Stomach smooth muscle (tissue), 2 donors: ENCODE data around the gene KIF1A.

Experiments
- H3K27ac ChIP-seq: one replicate; pipeline ENCODE4 v1.7.0; 2013; ENCODE audit warnings: mild to moderate bottlenecking, low read length, inconsistent platforms
- H3K27me3 ChIP-seq, 2 donors: one replicate each; pipeline ENCODE4 v1.7.0; 2013; ENCODE audit warnings: low read length in 2 of 2; ENCODE audit not compliant: insufficient read depth in 2 of 2, control insufficient read depth in 1 of 2
- H3K36me3 ChIP-seq, 2 donors: one replicate each; pipeline ENCODE4 v1.7.0; 2013; ENCODE audit warnings: low read length in 2 of 2; ENCODE audit not compliant: control insufficient read depth in 2 of 2, insufficient read depth in 2 of 2
- H3K4me1 ChIP-seq: one replicate; pipeline ENCODE4 v1.7.0; 2013; ENCODE audit warnings: low read length; ENCODE audit not compliant: control insufficient read depth, insufficient read depth
- H3K4me3 ChIP-seq, 2 donors: one replicate each; pipeline ENCODE4 v1.7.0; 2013; ENCODE audit warnings: low read length in 2 of 2
- H3K9ac ChIP-seq, 2 donors: one replicate each; pipeline ENCODE4 v1.7.0; 2013; ENCODE audit warnings: low read length in 2 of 2, mild to moderate bottlenecking in 1 of 2
- H3K9me3 ChIP-seq, 2 donors: one replicate each; pipeline ENCODE4 v1.7.0; 2013; ENCODE audit warnings: low read length in 2 of 2; ENCODE audit not compliant: control insufficient read depth in 2 of 2
- donor health status: healthy.
- donor health status: Pancreatic carcinoma.

KIF1A gene

DNA sequence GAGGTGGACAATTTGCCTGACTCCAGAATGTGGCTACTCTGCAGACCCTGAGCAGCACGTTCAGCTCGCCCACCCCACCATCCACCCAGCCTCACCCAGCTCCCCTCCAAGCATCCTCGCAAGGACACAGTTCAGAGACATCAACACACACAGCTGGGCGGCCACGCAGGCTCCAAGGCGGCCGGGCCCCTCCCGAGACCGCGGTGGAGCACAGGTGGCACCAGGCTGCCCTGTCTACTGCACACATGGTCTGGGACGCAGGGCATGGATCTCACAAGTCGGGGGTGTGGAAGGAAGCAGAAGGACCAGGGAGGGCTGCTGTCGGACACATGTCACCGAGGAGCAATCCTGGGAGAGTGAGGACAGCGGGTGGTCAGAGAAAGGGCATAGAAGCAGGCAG lies 92.1 kb downstream of the KIF1A start:
- Histone ChIP-seq H3K9me3 (no peaks in the 10 kb centered on the region), H3K4me1 (peaks cover 3% of the 10 kb centered on the region), H3K4me3 (no peak overlapping the region), H3K27ac (no peak overlapping the region), H3K9ac (no peak overlapping the region), H3K36me3 (no peaks in the 10 kb centered on the region), H3K27me3 (peaks cover 9 to 14% of the 10 kb centered on the region in 2 donors)

DNA sequence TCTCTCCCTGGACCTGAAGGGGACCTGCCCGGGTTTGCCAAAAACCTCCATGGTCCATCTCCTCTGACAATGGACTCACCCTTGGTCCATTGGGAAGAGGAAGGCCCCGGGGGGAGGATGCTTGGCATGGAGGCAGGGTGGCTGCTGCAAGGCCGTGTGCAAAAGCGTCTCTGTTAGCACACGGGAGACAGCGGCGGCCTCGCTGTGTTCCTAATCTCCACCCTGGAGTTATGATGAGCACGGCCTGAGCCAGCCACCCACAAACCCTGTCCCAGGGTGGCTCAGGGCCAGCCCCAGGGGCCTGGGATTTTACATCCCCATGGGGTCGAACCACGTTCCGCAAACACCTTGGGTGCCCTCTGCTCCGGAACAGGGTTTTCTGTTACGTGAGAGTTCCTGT lies 92.6 kb downstream of the KIF1A start:
- Histone ChIP-seq H3K36me3 (no peaks in the 10 kb centered on the region), H3K27ac (no peak overlapping the region), H3K9ac (no peak overlapping the region), H3K9me3 (no peaks in the 10 kb centered on the region), H3K27me3 (peaks cover 9 to 14% of the 10 kb centered on the region in 2 donors), H3K4me3 (no peak overlapping the region), H3K4me1 (peaks cover 3% of the 10 kb centered on the region)

DNA sequence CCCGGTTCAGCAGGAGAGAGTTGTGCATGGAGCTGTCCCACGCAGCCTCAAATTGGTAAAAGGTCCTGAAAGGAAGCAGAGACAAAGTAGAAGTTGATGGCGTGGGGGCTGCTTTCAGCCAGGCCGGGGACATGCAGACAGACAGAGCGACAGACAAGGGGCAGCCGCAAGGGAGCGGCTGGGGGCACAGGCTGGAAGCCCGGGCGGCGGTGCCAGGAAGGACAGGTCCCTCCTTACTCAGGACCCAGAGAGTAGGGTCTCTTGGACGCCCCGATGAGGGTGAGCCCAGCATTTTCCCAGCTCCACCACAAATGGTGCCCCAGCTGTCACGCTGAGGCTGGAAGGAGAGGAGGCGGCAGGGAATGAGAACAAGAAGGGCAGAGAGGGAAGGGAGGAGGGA lies 93.1 kb downstream of the KIF1A start:
- Histone ChIP-seq H3K27me3 (peaks cover 9 to 14% of the 10 kb centered on the region in 2 donors), H3K9me3 (no peaks in the 10 kb centered on the region), H3K36me3 (no peaks in the 10 kb centered on the region), H3K9ac (no peak overlapping the region), H3K4me3 (no peak overlapping the region), H3K4me1 (peaks cover 3% of the 10 kb centered on the region), H3K27ac (no peak overlapping the region)

DNA sequence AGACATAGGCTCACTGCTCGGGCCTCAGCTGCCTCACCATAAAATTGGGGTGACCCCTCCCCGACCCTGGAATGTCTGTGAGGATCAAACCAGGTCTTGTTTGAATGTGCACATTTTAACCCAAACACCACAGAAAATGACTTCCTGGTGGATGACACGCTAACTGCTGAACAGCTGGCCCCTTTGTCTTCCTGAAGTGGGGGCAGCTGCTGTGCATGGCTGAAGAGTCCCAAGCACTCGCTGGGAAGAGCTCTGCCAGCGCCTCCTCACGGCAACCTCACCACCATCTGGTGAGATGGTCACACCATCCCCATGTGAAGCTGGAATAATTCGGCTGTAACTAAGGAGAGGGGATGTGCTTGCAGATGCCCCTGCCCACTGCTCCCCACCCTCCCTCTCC lies 94.3 kb downstream of the KIF1A start:
- Histone ChIP-seq H3K4me3 (no peak overlapping the region), H3K27ac (no peak overlapping the region), H3K36me3 (no peaks in the 10 kb centered on the region), H3K9ac (no peak overlapping the region), H3K9me3 (no peaks in the 10 kb centered on the region), H3K4me1 (peaks cover under 1% of the 10 kb centered on the region), H3K27me3 (peaks cover 3 to 10% of the 10 kb centered on the region in 2 donors)

GRCh38 chr2:240725266-240725665 lies 94.8 kb downstream of the KIF1A start:
- H3K36me3 ChIP-seq, result no peaks in the 10 kb centered on the region
- H3K27me3 ChIP-seq, result peaks cover 0 to 7% of the 10 kb centered on the region in 2 donors

DNA sequence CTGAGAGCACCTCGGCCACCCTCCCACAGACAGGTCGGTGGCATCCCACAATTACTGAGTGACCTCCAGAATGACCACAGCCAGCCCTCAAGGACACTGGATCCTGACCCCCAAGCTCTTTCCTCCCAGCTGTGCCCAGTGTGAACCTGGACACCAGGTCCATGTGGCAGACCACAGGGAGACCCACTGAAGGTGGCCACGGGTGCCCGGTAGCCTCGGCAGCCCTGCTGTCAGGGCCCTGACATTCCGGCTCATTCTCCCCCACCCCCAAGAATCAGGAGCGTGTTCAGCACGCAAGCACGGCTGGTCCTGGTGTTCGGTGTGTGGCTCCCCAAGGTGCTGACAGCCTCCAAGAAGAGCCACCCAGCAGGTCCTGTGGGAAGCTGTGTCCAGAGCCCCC lies 95.6 kb downstream of the KIF1A start:
- Histone ChIP-seq H3K36me3 (no peaks in the 10 kb centered on the region), H3K9ac (no peak overlapping the region), H3K4me1 (no peaks in the 10 kb centered on the region), H3K27me3 (peaks cover 0 to 2% of the 10 kb centered on the region in 2 donors), H3K9me3 (no peaks in the 10 kb centered on the region), H3K27ac (no peak overlapping the region), H3K4me3 (no peak overlapping the region)

More at GRCh38 chr2:240725266-240725665, 94.8 kb downstream of the KIF1A start:
- no peak overlapping the region for H3K4me3 ChIP-seq
- H3K9ac ChIP-seq, result no peak overlapping the region
- H3K9me3 ChIP-seq, result no peaks in the 10 kb centered on the region
- no peak overlapping the region for H3K27ac ChIP-seq
- H3K4me1 ChIP-seq, result no peaks in the 10 kb centered on the region

DNA sequence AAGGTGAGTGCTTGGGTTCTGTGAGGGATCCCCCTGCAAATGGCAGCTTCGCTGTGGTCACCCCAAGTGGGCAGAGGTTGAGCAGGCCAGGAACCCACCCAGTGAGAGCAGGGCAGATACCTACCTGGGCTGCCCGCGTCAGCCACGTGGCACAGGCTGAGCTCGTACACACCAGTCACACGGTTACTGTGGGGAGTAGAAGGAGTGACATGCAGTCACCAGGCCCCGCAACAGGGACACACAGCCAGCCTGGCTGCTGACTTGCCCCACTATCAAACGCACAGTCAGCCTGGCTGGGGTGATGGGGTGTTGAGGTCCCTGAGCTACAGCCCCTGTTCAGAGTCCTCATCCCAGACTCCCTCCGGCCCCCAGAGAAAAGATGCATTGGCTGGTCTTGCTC lies 96.2 kb downstream of the KIF1A start:
- H3K27ac ChIP-seq, result no peak overlapping the region
- no peaks in the 10 kb centered on the region for H3K9me3 ChIP-seq
- no peaks in the 10 kb centered on the region for H3K4me1 ChIP-seq
- H3K36me3 ChIP-seq, result no peaks in the 10 kb centered on the region
- H3K9ac ChIP-seq, result no peak overlapping the region
- H3K4me3 ChIP-seq, result no peak overlapping the region
- H3K27me3 ChIP-seq, result peaks cover 0 to under 1% of the 10 kb centered on the region in 2 donors

GRCh38 chr2:240722796-240723735 lies 97.0 kb downstream of the KIF1A start:
- Histone ChIP-seq H3K4me3 (no peak overlapping the region), H3K9ac (no peak overlapping the region), H3K9me3 (no peaks in the 10 kb centered on the region), H3K4me1 (no peaks in the 10 kb centered on the region), H3K27me3 (no peaks in the 10 kb centered on the region), H3K36me3 (no peaks in the 10 kb centered on the region), H3K27ac (no peak overlapping the region)

GRCh38 chr2:240722376-240722775 lies 97.6 kb downstream of the KIF1A start:
- no peaks in the 10 kb centered on the region for H3K27me3 ChIP-seq
- no peaks in the 10 kb centered on the region for H3K36me3 ChIP-seq
- no peaks in the 10 kb centered on the region for H3K9me3 ChIP-seq
- no peak overlapping the region for H3K4me3 ChIP-seq
- H3K9ac ChIP-seq, result no peak overlapping the region
- no peak overlapping the region for H3K27ac ChIP-seq
- H3K4me1 ChIP-seq, result no peaks in the 10 kb centered on the region

DNA sequence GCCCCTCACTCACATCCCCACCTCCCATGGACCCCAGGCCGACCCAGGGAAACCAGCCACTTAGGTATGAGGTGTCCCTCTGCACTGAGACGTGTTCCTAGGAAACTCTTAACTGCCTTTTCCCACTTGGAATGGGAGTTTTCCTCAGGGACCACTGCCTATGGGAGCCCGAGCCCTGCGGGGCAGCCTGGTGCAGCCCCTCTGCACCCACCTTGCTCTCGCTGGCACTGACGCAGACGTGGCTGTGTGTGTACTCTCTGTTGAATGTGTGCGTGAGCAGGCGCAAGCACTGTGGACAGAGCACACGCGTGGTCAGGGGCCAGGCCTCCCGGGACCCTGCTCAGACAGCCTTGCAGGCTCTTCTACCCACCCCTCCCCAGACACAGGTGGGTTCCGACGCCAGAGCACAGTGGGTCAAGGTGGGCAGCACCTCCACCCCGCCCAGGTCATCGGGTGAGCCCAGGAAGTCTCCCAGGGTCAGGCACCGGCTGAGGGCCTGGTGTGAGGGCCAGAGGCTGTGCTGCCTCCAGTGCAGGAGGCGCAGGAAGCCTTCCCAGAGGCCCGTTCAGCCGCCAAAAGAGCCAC lies 98.3 kb downstream of the KIF1A start:
- Histone ChIP-seq H3K9me3 (no peaks in the 10 kb centered on the region), H3K36me3 (no peaks in the 10 kb centered on the region), H3K4me3 (no peak overlapping the region), H3K27me3 (no peaks in the 10 kb centered on the region), H3K4me1 (no peaks in the 10 kb centered on the region), H3K9ac (no peak overlapping the region), H3K27ac (no peak overlapping the region)
